ENCODE measurements around the gene SLC25A39. TPM values are rescaled to one million over a fixed set of nuclear protein-coding genes. Genes with fewer than 3 reads are reported as not detected.

The SLC25A39 gene
- total RNA-seq, 2 donors from 2014 or later, result 72.6 to 154 TPM

GRCh38 chr17:44326861-44327444 is 2.3 kb upstream of the SLC25A39 start:
- DNase-seq, result peak; percentile 96 to 98 (median 98)
- Histone ChIP-seq H3K4me1 (peaks cover 44% of the 10 kb centered on the region), H3K27ac (peak overlapping the region; percentile 91 to 96 (median 93)), H3K36me3 (replicated peaks in 1 of 2; ENCODE audit: insufficient read depth in 1 of 2, low read depth in 2 of 2) (peaks cover 0 to 5% of the 10 kb centered on the region in 2 donors), H3K9me3 (no peaks in the 10 kb centered on the region), H3K27me3 (no peaks in the 10 kb centered on the region), H3K4me3 (no peak overlapping the region)
- WGBS, 2 donors, result 19 to 33% methylated on average over 18 to 31 of the region's 31 CpGs
- intact Hi-C loops (cut with DNase I), result no loop called here
- ATAC-seq, result peak; percentile 81
- TF ChIP-seq CTCF (IDR thresholded peaks at IDR 0.05) (peak in 2 of 7 experiments; percentile 9 to 35), POLR2A (IDR thresholded peaks at IDR 0.05) (peak in 1 of 3 donors; percentile 24)

GRCh38 chr17:44324092-44324570 is 492 bp downstream of the SLC25A39 start:
- no peak for TF ChIP-seq CTCF (IDR thresholded peaks at IDR 0.05)
- no peak for TF ChIP-seq POLR2A (IDR thresholded peaks at IDR 0.05)
- Histone ChIP-seq H3K4me1 (peaks cover 33% of the 10 kb centered on the region), H3K4me3 (peak overlapping the region; percentile 60 to 92), H3K36me3 (replicated peaks in 1 of 2; ENCODE audit: insufficient read depth in 1 of 2, low read depth in 2 of 2) (peaks cover 7 to 23% of the 10 kb centered on the region in 2 donors), H3K27me3 (no peaks in the 10 kb centered on the region), H3K9me3 (no peaks in the 10 kb centered on the region), H3K27ac (peak overlapping the region; percentile 52 to 96 (median 92))
- 0 to 1% methylated on average over 7 to 38 of the region's 38 CpGs for WGBS, 2 donors
- peak in 3 of 4 donors; percentile 22 to 40 (median 37) for DNase-seq
- ATAC-seq, result peak; percentile 1
- intact Hi-C loops (cut with DNase I), result loop anchor here (5.0 kb wide), 1 partner anchor 107 kb away; the partner anchor contains the start of gene UBTF

- Histone ChIP-seq H3K4me3 (peak overlapping the region; percentile 60 to 92), H3K36me3 (replicated peaks in 1 of 2; ENCODE audit: insufficient read depth in 1 of 2, low read depth in 2 of 2) (peaks cover 7 to 23% of the 10 kb centered on the region in 2 donors), H3K27me3 (no peaks in the 10 kb centered on the region), H3K9me3 (no peaks in the 10 kb centered on the region), H3K27ac (no peak overlapping the region), H3K4me1 (peaks cover 33% of the 10 kb centered on the region)
- WGBS, 2 donors, result 53 to 64% methylated on average over 19 to 26 of the region's 27 CpGs
- no peak for TF ChIP-seq CTCF (IDR thresholded peaks at IDR 0.05)
- no peak for TF ChIP-seq POLR2A (IDR thresholded peaks at IDR 0.05)
- ATAC-seq, result no peak
- intact Hi-C loops (cut with DNase I), result loop anchor here (5.0 kb wide), 1 partner anchor 106 kb away; the partner anchor contains the start of gene UBTF
- no peak for DNase-seq
These were observed 1.1 kb downstream of the SLC25A39 start for GRCh38 chr17:44323359-44324091.

GRCh38 chr17:44322236-44322895 is 2.3 kb downstream of the SLC25A39 start:
- no peak overlapping the region for H3K4me3 ChIP-seq
- H3K27ac ChIP-seq, result no peak overlapping the region
- H3K4me1 ChIP-seq, result peaks cover 33% of the 10 kb centered on the region
- ATAC-seq, result no peak
- peaks cover 7 to 23% of the 10 kb centered on the region in 2 donors for H3K36me3 ChIP-seq (replicated peaks in 1 of 2; ENCODE audit: insufficient read depth in 1 of 2, low read depth in 2 of 2)
- H3K27me3 ChIP-seq, result no peaks in the 10 kb centered on the region
- no peaks in the 10 kb centered on the region for H3K9me3 ChIP-seq
- intact Hi-C loops (cut with DNase I), result loop anchor here (5.0 kb wide), 1 partner anchor 105 kb away; the partner anchor contains the start of gene UBTF
- no peak for TF ChIP-seq POLR2A (IDR thresholded peaks at IDR 0.05)
- no peak for TF ChIP-seq CTCF (IDR thresholded peaks at IDR 0.05)
- WGBS, 2 donors, result 92 to 100% methylated on average over 3 to 11 of the region's 11 CpGs
- no peak for DNase-seq

All from body of pancreas (tissue), 4 donors.